ENCODE results near the gene MS4A1. TPM values are rescaled to one million over a fixed set of nuclear protein-coding genes. Genes with fewer than 3 reads are reported as not detected.
"Not testable (repeated sequence)": the region's sequence is repeated elsewhere in the genome, so short reads cannot be mapped to it uniquely, and the experiment has no call there.

MS4A1 gene
- not detected in 2 replicates for total RNA-seq

- intact Hi-C loops (cut with micrococcal nuclease): no loop called here
Observed at GRCh38 chr11:60455531-60456042, at the start of gene MS4A1. Gene MS4A1 (plus strand): TSS chr11:60455847. CDS start chr11:60462375, 6,528 bp downstream.

- intact Hi-C loops (cut with micrococcal nuclease): no loop called here
Observed at GRCh38 chr11:60420015-60420414, 35.6 kb upstream of the MS4A1 start.

GRCh38 chr11:60422609-60423008 lies 33.0 kb upstream of the MS4A1 start:
- intact Hi-C loops (cut with micrococcal nuclease): no loop called here

GRCh38 chr11:60428517-60428916 lies 27.1 kb upstream of the MS4A1 start:
- intact Hi-C loops (cut with micrococcal nuclease): no loop called here

GRCh38 chr11:60429272-60429671 lies 26.4 kb upstream of the MS4A1 start, which contains the start of gene MS4A5:
Gene MS4A5 (plus strand): TSS chr11:60429572. CDS start chr11:60429675, 103 bp downstream.
- intact Hi-C loops (cut with micrococcal nuclease): no loop called here

- intact Hi-C loops (cut with micrococcal nuclease): no loop called here
Observed at GRCh38 chr11:60431251-60431650, 24.4 kb upstream of the MS4A1 start.

- intact Hi-C loops (cut with micrococcal nuclease): no loop called here
Observed at GRCh38 chr11:60433401-60433800, 22.2 kb upstream of the MS4A1 start.

GRCh38 chr11:60447070-60447469 lies 8.6 kb upstream of the MS4A1 start:
- intact Hi-C loops (cut with micrococcal nuclease): loop anchor here (2.0 to 5.0 kb wide), 2 partner anchors 58 to 885 kb away; no protein-coding TSS in a partner anchor

GRCh38 chr11:60447846-60448245 lies 7.8 kb upstream of the MS4A1 start:
- intact Hi-C loops (cut with micrococcal nuclease): loop anchor here (2.0 to 5.0 kb wide), 2 partner anchors 57 to 886 kb away; no protein-coding TSS in a partner anchor

- intact Hi-C loops (cut with micrococcal nuclease): not testable (repeated sequence)
Observed at GRCh38 chr11:60451185-60451584, 4.5 kb upstream of the MS4A1 start.

- intact Hi-C loops (cut with micrococcal nuclease): no loop called here
Observed at GRCh38 chr11:60454212-60454611, 1.4 kb upstream of the MS4A1 start.

GRCh38 chr11:60457576-60457975 lies 1.9 kb downstream of the MS4A1 start:
- intact Hi-C loops (cut with micrococcal nuclease): no loop called here

- intact Hi-C loops (cut with micrococcal nuclease): no loop called here
Observed at GRCh38 chr11:60459345-60459744, 3.7 kb downstream of the MS4A1 start.

GRCh38 chr11:60468829-60469228 lies 13.2 kb downstream of the MS4A1 start:
- intact Hi-C loops (cut with micrococcal nuclease): no loop called here

- intact Hi-C loops (cut with micrococcal nuclease): no loop called here
Observed at GRCh38 chr11:60469723-60470122, 14.1 kb downstream of the MS4A1 start.

GRCh38 chr11:60477035-60477445 lies 21.4 kb downstream of the MS4A1 start:
- intact Hi-C loops (cut with micrococcal nuclease): no loop called here

- intact Hi-C loops (cut with micrococcal nuclease): no loop called here
Observed at GRCh38 chr11:60482361-60482760, 26.7 kb downstream of the MS4A1 start.

- intact Hi-C loops (cut with micrococcal nuclease): loop anchor here (1.0 kb wide), 1 partner anchor 123 kb away; no protein-coding TSS in a partner anchor
Observed at GRCh38 chr11:60485987-60486386, 30.3 kb downstream of the MS4A1 start.

GRCh38 chr11:60492488-60493009 lies 36.9 kb downstream of the MS4A1 start, which contains the start of gene MS4A12:
Gene MS4A12 (plus strand): TSS chr11:60492778. CDS start chr11:60497319, 4,541 bp downstream.
- intact Hi-C loops (cut with micrococcal nuclease): no loop called here

GRCh38 chr11:60493454-60493853 lies 37.8 kb downstream of the MS4A1 start:
- intact Hi-C loops (cut with micrococcal nuclease): no loop called here

GRCh38 chr11:60498399-60498798 lies 42.8 kb downstream of the MS4A1 start:
- intact Hi-C loops (cut with micrococcal nuclease): no loop called here

- intact Hi-C loops (cut with micrococcal nuclease): no loop called here
Observed at GRCh38 chr11:60498853-60499252, 43.2 kb downstream of the MS4A1 start.

- intact Hi-C loops (cut with micrococcal nuclease): no loop called here
Observed at GRCh38 chr11:60500276-60500910, 44.7 kb downstream of the MS4A1 start.
